LNCAP (cell line): ENCODE data around the gene P2RY1.

Source experiments
- CTCF ChIP-seq: fragments of 450-650 bp; IDR thresholded peaks from 2 replicates; pipeline ENCODE4 v1.5.1; 2017; ENCODE audit warnings: mild to moderate bottlenecking

Gene P2RY1

GRCh38 chr3:152830245-152830644 is 4.7 kb upstream of the P2RY1 start:
- TF ChIP-seq CTCF: no peak

- no peak for TF ChIP-seq CTCF
Observed at GRCh38 chr3:152832046-152832445, 2.9 kb upstream of the P2RY1 start.

GRCh38 chr3:152833089-152833488 is 1.8 kb upstream of the P2RY1 start:
- TF ChIP-seq CTCF: no peak

- no peak for TF ChIP-seq CTCF
Observed at GRCh38 chr3:152834191-152834775, 648 bp upstream of the P2RY1 start.

- no peak for TF ChIP-seq CTCF
Observed at GRCh38 chr3:152835601-152836102, 721 bp downstream of the P2RY1 start.

GRCh38 chr3:152836269-152836668 is 1.3 kb downstream of the P2RY1 start:
- TF ChIP-seq CTCF: no peak

GRCh38 chr3:152839511-152839910 is 4.6 kb downstream of the P2RY1 start:
- TF ChIP-seq CTCF: no peak

- no peak for TF ChIP-seq CTCF
Observed at GRCh38 chr3:152841131-152841530, 6.2 kb downstream of the P2RY1 start.
